Hepatocyte (in vitro differentiated cells): ENCODE results near the gene RHOT1. TPM values are rescaled to one million over a fixed set of nuclear protein-coding genes. Genes with fewer than 3 reads are reported as not detected.
"Not testable (repeated sequence)": the region's sequence is repeated elsewhere in the genome, so short reads cannot be mapped to it uniquely, and the experiment has no call there.

Experiments
- DNase-seq: peaks from one replicate; pipeline ENCODE4 v3.0.0-alpha.2; 2016; ENCODE audit warnings: low spot score
- H2AFZ ChIP-seq: fragments of 200-600 bp; sonication (generic); 2 replicates; pipeline ENCODE4 v1.6.0; 2016; ENCODE audit warnings: antibody characterized with exemption, mild to moderate bottlenecking
- H3K27ac ChIP-seq: fragments of 200-600 bp; sonication (generic); 2 replicates; pipeline ENCODE4 v1.5.1; 2016; ENCODE audit warnings: mild to moderate bottlenecking
- H3K27me3 ChIP-seq: fragments of 200-600 bp; sonication (generic); 2 replicates; pipeline ENCODE4 v1.6.1; 2016
- H3K36me3 ChIP-seq: fragments of 200-600 bp; sonication (generic); replicated peaks from 2 replicates; pipeline ENCODE4 v1.5.1; 2016; ENCODE audit warnings: low read depth; ENCODE audit not compliant: insufficient read depth
- H3K4me1 ChIP-seq: fragments of 200-600 bp; sonication (generic); 2 replicates; pipeline ENCODE4 v1.5.1; 2016; ENCODE audit warnings: mild to moderate bottlenecking, moderate library complexity; ENCODE audit not compliant: insufficient read depth
- H3K4me2 ChIP-seq: fragments of 200-600 bp; sonication (generic); 2 replicates; pipeline ENCODE4 v1.6.0; 2016
- H3K4me3 ChIP-seq: fragments of 200-600 bp; sonication (generic); 2 replicates; pipeline ENCODE4 v1.5.1; 2016; ENCODE audit warnings: mild to moderate bottlenecking
- H3K79me2 ChIP-seq: fragments of 200-600 bp; sonication (generic); 2 replicates; pipeline ENCODE4 v1.6.0; 2017; ENCODE audit warnings: mild to moderate bottlenecking
- H3K9me2 ChIP-seq: fragments of 200-600 bp; sonication (generic); replicated peaks from 2 replicates; pipeline ENCODE4 v1.6.0; 2017; ENCODE audit warnings: mild to moderate bottlenecking; ENCODE audit not compliant: insufficient read depth
- H3K9me3 ChIP-seq: fragments of 200-600 bp; sonication (generic); 2 replicates; pipeline ENCODE4 v1.5.1; 2016; ENCODE audit warnings: low read depth, mild to moderate bottlenecking
- H4K20me1 ChIP-seq: fragments of 200-600 bp; sonication (generic); 2 replicates; pipeline ENCODE4 v1.6.0; 2016; ENCODE audit warnings: mild to moderate bottlenecking; ENCODE audit not compliant: insufficient read depth, poor library complexity, severe bottlenecking
- EZH2 ChIP-seq: fragments of 200-600 bp; sonication (generic); IDR thresholded peaks from 2 replicates; pipeline ENCODE4 v1.6.1; 2016; ENCODE audit warnings: antibody characterized with exemption, mild to moderate bottlenecking, borderline replicate concordance
- EZH2phosphoT487 ChIP-seq: fragments of 200-600 bp; sonication (generic); IDR thresholded peaks from one replicate; pipeline ENCODE4 v1.6.1; 2018; ENCODE audit warnings: antibody characterized with exemption, mild to moderate bottlenecking, low read depth, moderate library complexity; ENCODE audit not compliant: unreplicated experiment, severe bottlenecking
- WGBS: methylation state at CpG from one replicate; pipeline ENCODE4 v1.1.6; 2016; ENCODE audit warnings: low lambda C conversion rate; ENCODE audit errors: missing lambda C conversion rate; 5-methylcytosine and 5-hydroxymethylcytosine counted together
- polyA plus RNA-seq: library from polyadenylated mRNA; unstranded; fragments of >200 nt; fragmentation: Nextera tagmentation; extraction: Ambion mirVana; gene quantifications from 2 replicates; pipeline ENCODE4 v1.2.1, GENCODE V29; 2016
- total RNA-seq: library from RNA; depleted of rRNA; stranded (reverse); fragments of >200 nt; gene quantifications from 2 replicates; pipeline ENCODE4 v1.2.3, GENCODE V29; 2014
- TF ChIP-seq, protein P1 (sequence below): fragments of 200-600 bp; sonication (generic); IDR thresholded peaks from 2 replicates; pipeline ENCODE4 v1.5.1; 2016; ENCODE audit warnings: antibody characterized with exemption, mild to moderate bottlenecking; ENCODE audit not compliant: poor library complexity

Gene RHOT1
- total and polyA plus RNA-seq, 2 experiments from 2014 or later, result 22.6 to 38.4 TPM

DNA sequence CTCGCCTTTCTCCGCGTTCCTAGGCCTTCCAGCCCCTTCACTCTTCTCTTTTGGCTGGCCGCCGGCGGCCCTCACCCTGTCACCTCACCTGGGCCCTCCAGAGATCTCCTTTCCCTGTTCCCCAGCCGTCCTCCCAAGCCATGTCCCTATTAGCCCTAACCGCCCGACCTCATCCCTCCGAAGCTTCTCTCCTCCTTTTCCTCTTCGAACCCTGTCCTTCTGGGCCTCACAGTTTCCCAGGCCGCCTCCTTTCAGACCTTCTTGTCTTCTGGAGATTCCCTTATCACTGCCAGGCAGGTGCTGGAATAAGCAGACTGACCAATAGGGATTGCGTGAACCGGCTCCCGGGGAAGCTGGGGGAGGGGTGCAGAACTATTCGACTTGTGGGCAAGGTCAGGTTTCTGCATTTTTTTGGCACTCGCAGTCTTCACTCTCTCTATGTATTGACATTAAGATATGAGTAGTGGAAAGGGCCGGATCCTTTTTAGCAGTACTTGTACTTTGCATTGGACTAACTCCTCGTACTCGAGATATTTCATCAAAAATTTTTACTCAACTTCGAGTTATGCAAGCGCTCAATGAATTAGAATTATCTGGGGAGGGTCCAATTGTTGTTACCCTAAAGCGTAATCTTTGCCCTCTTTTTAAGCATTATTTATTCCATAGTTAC is 690 bp downstream of the RHOT1 start:
- Histone ChIP-seq H3K27me3 (no peaks in the 10 kb centered on the region), H3K4me3 (peak overlapping the region; percentile 83), H3K9me3 (no peaks in the 10 kb centered on the region), H3K36me3 (no peaks in the 10 kb centered on the region), H3K27ac (peak overlapping the region; percentile 93), H3K79me2 (peaks cover 46% of the 10 kb centered on the region), H3K4me2 (peak overlapping the region; percentile 86), H4K20me1 (no peaks in the 10 kb centered on the region), H3K4me1 (peaks cover 10% of the 10 kb centered on the region), H2AFZ (peak overlapping the region; percentile 83), H3K9me2 (no peaks in the 10 kb centered on the region)
- 7% methylated on average over 22 of the region's 23 CpGs for WGBS
- DNase-seq, result peak; percentile 76
- TF ChIP-seq, protein P1, sequence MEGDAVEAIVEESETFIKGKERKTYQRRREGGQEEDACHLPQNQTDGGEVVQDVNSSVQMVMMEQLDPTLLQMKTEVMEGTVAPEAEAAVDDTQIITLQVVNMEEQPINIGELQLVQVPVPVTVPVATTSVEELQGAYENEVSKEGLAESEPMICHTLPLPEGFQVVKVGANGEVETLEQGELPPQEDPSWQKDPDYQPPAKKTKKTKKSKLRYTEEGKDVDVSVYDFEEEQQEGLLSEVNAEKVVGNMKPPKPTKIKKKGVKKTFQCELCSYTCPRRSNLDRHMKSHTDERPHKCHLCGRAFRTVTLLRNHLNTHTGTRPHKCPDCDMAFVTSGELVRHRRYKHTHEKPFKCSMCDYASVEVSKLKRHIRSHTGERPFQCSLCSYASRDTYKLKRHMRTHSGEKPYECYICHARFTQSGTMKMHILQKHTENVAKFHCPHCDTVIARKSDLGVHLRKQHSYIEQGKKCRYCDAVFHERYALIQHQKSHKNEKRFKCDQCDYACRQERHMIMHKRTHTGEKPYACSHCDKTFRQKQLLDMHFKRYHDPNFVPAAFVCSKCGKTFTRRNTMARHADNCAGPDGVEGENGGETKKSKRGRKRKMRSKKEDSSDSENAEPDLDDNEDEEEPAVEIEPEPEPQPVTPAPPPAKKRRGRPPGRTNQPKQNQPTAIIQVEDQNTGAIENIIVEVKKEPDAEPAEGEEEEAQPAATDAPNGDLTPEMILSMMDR, result no peak
- TF ChIP-seq EZH2phosphoT487 (no peak), EZH2 (no peak)

DNA sequence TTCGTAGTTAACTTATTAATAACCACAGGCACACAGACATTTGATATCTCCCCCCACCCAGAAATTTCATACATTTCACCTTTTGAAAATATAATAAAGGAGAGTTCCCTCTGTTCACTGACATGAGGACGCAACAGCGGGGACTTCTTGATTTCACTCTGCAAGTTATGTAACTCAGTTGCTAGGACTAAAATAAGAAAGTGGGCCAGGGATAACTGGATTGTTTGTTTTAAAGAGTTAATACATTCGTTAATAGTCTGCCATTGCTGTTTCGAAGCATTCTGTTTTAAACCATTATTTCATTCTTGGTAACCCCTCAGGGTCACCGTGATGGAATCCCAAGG is 1.2 kb downstream of the RHOT1 start:
- Histone ChIP-seq H3K9me2 (no peaks in the 10 kb centered on the region), H3K4me1 (peaks cover 10% of the 10 kb centered on the region), H3K27me3 (no peaks in the 10 kb centered on the region), H2AFZ (peak overlapping the region; percentile 83), H3K79me2 (peaks cover 51% of the 10 kb centered on the region), H3K36me3 (no peaks in the 10 kb centered on the region), H3K4me2 (peak overlapping the region; percentile 86), H3K4me3 (peak overlapping the region; percentile 83), H3K9me3 (no peaks in the 10 kb centered on the region), H3K27ac (peak overlapping the region; percentile 93), H4K20me1 (peaks cover 2% of the 10 kb centered on the region)
- WGBS, result 61% methylated on average over 6 of the region's 6 CpGs
- no peak for DNase-seq
- no peak for TF ChIP-seq EZH2
- TF ChIP-seq, protein P1, result no peak
- no peak for TF ChIP-seq EZH2phosphoT487

DNA sequence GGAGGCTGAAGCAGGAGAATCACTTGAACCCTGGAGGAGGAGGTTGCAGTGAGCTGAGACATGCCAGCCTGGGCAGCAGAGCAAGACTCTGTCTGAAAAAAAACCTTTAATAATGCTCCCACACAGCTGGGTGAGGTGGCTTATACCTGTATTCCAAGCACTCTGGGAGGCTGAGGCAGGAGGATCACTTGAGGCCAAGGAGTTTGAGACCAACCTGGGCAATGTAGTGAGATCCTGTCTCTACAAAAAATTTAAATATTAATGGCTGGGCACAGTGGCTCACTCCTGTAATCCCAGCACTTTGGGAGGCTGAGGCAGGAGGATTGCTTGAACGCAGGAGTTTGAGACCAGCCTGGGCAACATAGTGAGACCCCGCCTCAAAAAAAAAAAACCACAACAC is 2.1 kb downstream of the RHOT1 start:
- H3K36me3 ChIP-seq, H3K27me3 ChIP-seq, H3K27ac ChIP-seq, H3K9me2 ChIP-seq, DNase-seq, H2AFZ ChIP-seq, H3K9me3 ChIP-seq, H4K20me1 ChIP-seq, H3K4me3 ChIP-seq: not testable (repeated sequence)
- H3K4me1 ChIP-seq, result peaks cover 10% of the 10 kb centered on the region
- H3K79me2 ChIP-seq, result peaks cover 60% of the 10 kb centered on the region
- peak overlapping the region; percentile 86 for H3K4me2 ChIP-seq
- 96% methylated on average over 2 of the region's 2 CpGs for WGBS

DNA sequence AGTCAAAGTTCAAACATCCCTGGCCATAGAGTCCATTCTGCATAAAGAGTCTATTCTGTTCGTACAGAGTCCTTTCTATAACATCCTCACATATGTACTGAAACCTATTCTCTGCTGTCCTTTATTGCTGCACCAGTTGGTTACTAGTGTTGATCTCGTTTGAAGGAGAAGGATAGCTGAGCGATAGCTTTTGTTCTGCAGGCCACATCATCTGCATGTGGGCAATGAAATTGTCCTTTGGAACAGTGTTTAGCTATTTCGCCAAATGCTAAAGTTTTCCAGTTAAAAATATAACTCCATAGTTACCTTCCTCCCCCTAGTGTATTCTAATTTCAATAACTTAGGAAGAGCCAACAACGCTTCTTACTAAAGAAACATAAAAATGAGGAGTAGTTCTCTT is 6.0 kb downstream of the RHOT1 start:
- Histone ChIP-seq H3K9me2 (no peaks in the 10 kb centered on the region), H2AFZ (no peak overlapping the region), H3K79me2 (peaks cover 89% of the 10 kb centered on the region), H3K4me2 (no peak overlapping the region), H3K4me1 (peaks cover 13% of the 10 kb centered on the region), H3K27me3 (no peaks in the 10 kb centered on the region), H3K4me3 (no peak overlapping the region), H3K27ac (no peak overlapping the region), H3K9me3 (no peaks in the 10 kb centered on the region), H4K20me1 (peaks cover 10% of the 10 kb centered on the region), H3K36me3 (no peaks in the 10 kb centered on the region)
- 87% methylated on average over 5 of the region's 5 CpGs for WGBS
- TF ChIP-seq EZH2phosphoT487 (no peak), EZH2 (no peak)
- TF ChIP-seq, protein P1, result no peak
- no peak for DNase-seq
